DMS79 treated with DMSO at 0.1 percent for 48 hours (cell line): ENCODE measurements around the gene TRPM4.
"Not testable (repeated sequence)": the region's sequence is repeated elsewhere in the genome, so short reads cannot be mapped to it uniquely, and the experiment has no call there.

Source experiments
- DNase-seq: peaks from one replicate; lab custom pipeline; 2025; lab: John Stamatoyannopoulos, UW

The TRPM4 gene

GRCh38 chr19:49127225-49127624 lies 30.4 kb upstream of the TRPM4 start:
- DNase-seq: not testable (repeated sequence)

GRCh38 chr19:49127674-49128544 lies 29.7 kb upstream of the TRPM4 start:
- DNase-seq: peak; percentile 94

- no peak for DNase-seq
Measured at GRCh38 chr19:49128545-49129237, 28.9 kb upstream of the TRPM4 start.

GRCh38 chr19:49129238-49129583 lies 28.4 kb upstream of the TRPM4 start:
- no peak for DNase-seq

GRCh38 chr19:49130325-49130724 lies 27.3 kb upstream of the TRPM4 start:
- DNase-seq: no peak

- no peak for DNase-seq
Measured at GRCh38 chr19:49132974-49133609, 24.5 kb upstream of the TRPM4 start.

- DNase-seq: no peak
Measured at GRCh38 chr19:49133621-49134454, 23.8 kb upstream of the TRPM4 start.

- DNase-seq: no peak
Measured at GRCh38 chr19:49135686-49136085, 21.9 kb upstream of the TRPM4 start.

- DNase-seq: no peak
Measured at GRCh38 chr19:49136771-49137171, 20.8 kb upstream of the TRPM4 start.

GRCh38 chr19:49140951-49141350 lies 16.6 kb upstream of the TRPM4 start:
- DNase-seq: no peak

GRCh38 chr19:49141352-49141751 lies 16.2 kb upstream of the TRPM4 start:
- no peak for DNase-seq

- no peak for DNase-seq
Measured at GRCh38 chr19:49142866-49143335, 14.7 kb upstream of the TRPM4 start.

GRCh38 chr19:49145573-49146407 lies 11.8 kb upstream of the TRPM4 start:
- no peak for DNase-seq

GRCh38 chr19:49146408-49146770 lies 11.2 kb upstream of the TRPM4 start:
- DNase-seq: not testable (repeated sequence)

- no peak for DNase-seq
Measured at GRCh38 chr19:49148044-49148682, 9.4 kb upstream of the TRPM4 start.

GRCh38 chr19:49148784-49149651 lies 8.6 kb upstream of the TRPM4 start:
- peak; percentile 87 for DNase-seq

- DNase-seq: peak; percentile 50
Measured at GRCh38 chr19:49149652-49150105, 7.9 kb upstream of the TRPM4 start.

- peak; percentile 84 for DNase-seq
Measured at GRCh38 chr19:49150106-49150943, 7.3 kb upstream of the TRPM4 start.

- no peak for DNase-seq
Measured at GRCh38 chr19:49150944-49151243, 6.7 kb upstream of the TRPM4 start.
